Endothelial cell of hepatic sinusoid (primary cell): ENCODE measurements around the gene OTOA.
"Not testable (repeated sequence)": the region's sequence is repeated elsewhere in the genome, so short reads cannot be mapped to it uniquely, and the experiment has no call there.

Source experiments
- in situ Hi-C: cut with HindIII; loops from 2 replicates; pipeline ENCODE4 v1.10.0; 2017; ENCODE audit warnings: low sequenced_read_pairs

Gene OTOA

DNA sequence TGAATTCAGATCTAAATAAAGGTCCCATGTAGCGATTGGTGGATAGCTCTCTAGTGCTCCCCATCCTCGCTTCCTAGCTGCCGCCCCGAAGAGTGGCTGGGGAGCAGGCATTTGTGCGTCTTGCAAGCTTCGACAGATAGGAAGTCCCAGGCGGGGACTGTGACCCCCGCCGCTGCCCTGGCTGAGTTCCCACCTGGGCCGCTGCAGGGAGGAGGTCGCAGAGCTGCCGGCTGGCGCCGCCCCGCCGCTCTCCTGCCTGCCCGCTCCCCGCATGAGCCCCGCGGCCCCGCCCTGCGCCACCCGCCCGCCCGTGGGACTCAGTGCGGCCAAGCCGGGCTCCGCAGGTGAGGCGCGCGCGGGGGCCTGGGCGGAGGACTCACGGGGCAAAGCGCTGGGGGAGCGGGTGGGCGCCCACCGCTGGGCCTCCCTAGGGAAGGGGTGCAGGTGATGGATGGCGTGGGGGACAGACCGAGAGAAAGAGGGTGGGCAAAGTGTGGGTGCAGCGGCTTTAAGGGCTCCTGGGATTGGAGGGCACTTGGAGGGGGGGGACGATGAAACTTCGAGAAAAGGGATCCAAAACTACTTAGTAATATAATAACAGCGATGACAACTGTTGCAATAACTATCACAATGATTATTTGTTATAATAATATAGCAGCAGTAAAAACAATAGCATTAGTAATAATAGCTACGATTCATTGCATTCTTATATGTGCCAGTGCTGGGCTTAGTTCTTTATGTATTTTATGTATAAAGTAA, at the start of gene OTOA:
OTOA (plus strand) TSS at position 80 of the 759 bp plus-strand sequence. CDS start 14,547 bp downstream, outside the sequence.
- in situ Hi-C loops = no loop called here

DNA sequence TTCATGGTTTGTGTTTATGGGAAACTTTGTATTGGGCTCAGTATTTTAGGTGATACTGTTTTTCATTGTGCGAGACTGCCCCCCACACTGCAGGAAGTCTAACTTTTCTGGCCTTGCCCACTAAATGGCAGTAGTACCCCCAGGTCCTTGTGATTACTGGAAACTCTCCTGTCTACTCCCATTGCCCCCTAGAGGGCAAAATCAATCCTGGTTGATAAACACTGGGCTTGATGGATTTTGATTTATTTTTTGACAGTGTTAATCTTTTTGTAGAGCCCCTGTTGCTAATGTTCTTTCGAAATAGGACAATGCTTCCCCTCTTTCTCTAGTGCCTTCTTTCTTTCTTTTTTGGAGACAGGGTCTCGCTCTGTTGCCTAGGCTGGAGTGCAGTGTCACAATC, 48.9 kb upstream of the OTOA start:
- in situ Hi-C loops = no loop called here

DNA sequence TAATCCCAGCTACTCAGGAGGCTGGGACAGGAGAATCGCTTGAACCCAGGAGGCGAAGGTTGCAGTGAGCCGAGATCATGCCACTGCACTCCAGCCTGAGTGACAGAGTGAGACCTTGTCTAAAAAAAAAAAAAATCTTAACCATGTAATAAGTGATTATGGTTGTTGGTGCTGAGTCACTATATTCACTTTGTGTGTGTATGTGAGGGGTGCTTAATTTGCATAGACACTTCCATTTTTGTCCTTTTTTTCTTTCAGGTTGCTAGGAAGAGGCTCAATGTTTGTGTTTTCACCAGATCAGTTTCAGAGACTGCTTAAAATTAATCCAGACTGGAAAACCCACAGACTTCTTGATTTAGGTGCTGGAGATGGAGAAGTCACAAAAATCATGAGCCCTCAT, 46.2 kb upstream of the OTOA start:
- in situ Hi-C loops = no loop called here

DNA sequence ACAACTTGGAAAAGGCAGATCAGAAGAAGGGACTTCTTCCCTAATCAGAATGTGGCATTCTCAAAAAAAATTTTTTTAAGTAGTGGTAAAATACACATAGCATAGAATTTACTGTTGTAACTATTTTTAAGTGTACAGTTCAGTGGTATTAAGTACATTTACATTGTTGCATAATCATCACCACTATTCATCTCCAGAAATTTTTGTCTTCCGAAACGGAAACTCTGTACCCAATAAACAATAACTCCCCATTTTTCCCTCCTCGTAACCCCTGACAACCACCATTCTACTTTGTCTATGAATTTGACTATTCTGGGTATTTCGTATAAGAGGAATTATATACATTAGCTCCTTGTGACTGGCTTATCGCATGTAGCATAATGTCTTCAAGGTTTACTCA, 45.5 kb upstream of the OTOA start:
- in situ Hi-C loops = no loop called here

DNA sequence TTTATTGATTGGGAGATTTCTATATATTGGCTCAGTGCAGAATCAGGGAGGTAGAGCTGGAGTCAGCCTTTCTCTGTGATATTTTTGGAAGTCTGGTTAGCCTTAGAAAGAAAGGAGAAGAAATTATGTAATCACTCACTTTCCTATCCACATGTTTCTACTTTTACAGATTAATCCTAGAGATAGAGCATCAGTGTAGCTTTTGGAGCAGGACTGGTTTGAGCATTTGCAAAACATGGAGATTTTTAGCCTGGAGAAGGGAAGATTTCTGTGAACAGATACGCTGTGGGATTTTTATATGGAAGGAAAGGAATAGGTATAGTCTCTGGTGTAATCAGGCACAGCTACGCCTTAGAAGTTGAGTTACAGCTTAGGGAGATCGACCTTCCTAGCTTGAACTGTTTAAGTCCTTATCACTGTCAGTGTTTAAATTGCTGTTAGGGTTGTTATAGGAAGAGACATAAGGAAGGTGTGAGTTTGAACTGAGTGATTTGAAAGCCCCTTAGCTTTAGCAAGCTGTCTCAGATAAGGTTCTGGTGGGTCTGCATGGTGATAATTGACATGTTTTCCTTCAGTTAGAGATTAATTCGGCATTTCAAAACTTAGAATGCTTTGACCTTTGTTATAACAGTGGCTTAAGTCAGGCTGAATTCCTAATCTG, 43.9 kb upstream of the OTOA start:
- in situ Hi-C loops = no loop called here

DNA sequence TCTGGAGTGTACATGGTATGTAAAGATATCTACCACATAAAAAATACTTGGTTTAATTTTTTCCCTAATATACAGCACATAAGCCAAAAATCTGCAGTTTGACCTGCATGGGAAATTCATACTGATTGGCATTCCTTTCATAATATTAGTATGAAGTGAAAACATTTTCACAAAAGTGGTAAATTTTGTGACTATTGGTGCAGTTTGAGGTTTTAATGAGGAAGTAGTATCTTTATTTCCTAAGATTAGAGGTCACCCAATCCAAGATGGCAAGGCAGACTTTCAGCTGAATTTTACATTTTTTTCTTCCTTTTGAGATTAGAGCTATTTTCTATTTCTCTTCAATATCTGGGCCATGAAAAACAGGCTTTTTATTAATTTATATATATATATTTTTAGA, 43.2 kb upstream of the OTOA start:
- in situ Hi-C loops = no loop called here

DNA sequence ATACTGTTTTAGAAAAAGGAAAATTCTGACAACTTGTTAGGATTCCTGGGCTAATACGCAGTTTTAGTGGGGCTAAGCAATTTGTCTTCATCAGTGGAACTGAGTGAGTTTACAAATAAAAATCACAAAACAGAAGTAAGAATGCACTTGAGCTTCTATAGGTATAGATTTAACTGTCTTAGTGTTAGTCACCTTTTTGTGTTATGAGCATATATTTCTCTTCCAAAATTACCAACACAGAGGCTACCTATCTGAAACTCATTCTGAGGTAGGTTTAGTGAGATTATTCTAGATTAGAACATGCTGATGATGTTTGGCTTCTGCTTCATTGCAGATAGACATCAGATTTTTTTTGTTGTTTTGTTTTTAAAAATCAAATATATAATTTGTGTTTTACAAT, 41.2 kb upstream of the OTOA start:
- in situ Hi-C loops = no loop called here

DNA sequence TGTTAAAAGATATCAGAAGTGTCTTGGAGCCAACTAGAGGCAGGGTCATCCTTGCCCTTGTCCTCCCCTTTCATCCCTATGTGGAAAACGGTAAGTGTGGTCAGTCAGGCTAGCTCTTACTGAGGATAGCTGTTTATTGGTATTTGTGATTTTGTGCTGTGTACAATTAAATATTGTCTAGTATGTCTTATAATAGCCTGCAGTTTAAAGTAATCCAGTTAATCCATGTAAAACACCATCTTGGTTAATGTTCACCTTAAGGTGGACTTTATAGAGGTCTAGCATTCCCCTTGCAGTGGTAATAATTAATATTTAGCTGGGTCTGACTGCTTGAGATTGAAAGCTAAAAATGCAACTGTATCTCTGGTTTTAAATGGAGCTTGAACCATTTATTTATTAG, 38.7 kb upstream of the OTOA start:
- in situ Hi-C loops = no loop called here

DNA sequence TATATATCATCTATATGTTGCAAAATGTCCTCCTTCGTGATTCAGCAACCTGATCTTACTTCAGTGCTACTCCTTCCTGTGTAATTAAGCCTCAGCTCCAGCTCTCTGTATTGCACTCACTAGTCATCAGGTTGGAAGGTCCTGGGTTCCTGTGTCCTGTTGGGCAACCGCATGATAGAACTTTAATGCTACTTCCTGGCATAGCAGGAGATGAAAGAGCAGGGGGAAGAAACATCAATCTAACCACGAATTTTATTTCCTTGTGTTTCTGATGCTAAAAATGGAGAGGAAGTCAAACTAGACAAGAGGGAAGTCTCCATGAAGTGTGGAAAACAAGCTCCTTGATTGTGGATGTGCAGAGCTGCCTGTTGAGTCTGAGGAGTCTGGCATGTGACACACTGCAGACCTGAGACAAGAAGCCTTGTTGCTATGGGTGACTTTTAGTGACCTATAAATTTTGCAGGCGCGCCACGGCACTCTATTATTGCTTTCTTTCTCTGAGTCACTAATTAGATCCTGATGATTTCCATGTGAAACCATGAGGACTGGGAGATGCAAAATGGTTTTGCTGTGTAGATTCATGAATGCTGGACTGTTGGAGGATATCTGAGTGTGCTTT, 37.0 kb upstream of the OTOA start:
- in situ Hi-C loops = no loop called here

DNA sequence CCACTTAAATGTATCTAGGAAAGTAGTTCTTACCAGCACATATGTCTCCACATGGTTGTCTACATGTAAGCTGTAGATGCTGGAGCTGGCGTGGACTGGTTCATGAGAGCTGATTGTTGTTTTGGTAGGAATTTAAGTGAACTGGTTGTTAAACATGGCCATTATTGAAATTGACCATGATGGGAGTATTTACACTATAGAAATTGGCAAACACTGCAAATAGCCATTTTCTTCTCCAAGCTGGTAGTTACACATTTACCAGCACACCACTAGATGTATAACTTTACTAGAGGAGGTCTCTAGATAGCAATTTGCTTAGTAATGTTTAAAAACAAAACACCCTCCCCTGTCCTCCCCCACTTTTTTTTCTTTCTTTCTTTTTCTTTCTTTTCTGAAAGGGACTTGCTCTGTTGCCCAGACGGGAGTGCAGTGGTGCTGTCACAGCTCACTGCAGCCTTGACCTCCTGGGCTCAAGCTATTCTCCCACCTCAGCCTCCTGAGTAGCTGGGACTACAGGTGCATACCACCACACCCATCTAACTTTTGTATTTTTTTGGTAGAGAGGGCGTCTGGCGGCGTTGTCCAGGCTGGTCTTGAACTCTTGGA, 35.5 kb upstream of the OTOA start:
- in situ Hi-C loops = no loop called here

DNA sequence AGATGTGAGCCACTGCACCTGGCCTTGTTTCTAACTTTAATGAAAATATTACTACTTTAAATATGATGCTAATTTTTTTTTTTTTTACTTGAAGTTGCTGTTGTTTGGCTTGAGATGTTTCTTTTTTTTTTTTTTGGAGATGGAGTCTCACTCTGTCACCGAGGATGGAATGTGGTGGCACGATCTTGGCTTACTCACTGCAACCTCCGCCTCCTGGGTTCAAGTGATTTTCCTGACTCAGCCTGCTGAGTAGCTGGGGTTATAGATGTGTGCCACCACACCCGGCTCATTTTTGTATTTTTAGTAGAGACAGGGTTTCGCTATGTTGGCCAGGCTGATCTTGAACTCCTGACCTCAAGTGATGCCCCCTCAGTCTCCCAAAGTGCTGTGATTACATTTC, 35.0 kb upstream of the OTOA start:
- in situ Hi-C loops = no loop called here

DNA sequence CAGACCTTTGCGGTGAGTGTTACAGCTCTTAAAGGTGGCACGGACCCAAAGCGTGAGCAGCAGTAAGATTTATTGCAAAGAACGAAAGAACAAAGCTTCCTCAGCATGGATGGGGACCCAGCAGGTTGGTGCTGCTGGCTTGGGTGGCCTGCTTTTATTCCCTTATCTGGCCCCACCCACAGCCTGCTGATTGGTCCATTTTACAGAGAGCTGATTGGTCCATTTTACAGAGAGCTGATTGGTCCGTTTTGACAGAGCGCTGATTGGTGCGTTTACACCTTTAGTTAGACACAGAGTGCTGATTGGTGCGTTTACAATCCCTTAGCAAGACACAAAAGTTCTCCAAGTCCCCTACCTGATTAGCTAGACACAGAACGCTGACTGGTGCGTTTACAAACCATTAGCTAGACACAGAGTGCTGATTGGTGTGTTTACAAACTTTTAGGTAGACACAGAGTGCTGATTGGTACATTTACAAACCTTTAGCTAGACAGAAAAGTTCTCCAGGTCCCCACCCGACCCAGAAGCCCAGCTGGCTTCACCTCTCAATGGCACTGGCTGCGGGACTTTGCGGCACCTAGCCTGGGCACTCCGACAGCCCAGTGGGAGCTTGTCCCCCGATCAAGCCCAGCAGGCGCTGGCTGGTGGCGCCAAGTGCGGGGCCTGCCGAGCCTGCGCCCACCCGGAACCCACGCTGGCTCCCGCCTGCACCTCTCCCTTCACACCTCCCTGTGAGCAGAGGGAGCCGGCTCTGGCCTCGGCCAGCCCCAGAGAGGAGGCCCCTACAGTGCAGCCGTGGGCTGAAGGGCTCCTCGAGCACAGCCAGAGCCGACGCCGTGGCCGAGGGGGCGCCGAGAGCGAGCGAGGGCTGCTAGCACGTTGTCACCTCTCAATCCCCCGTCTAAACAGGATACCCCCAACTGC, 33.9 kb upstream of the OTOA start:
- in situ Hi-C loops = not testable (repeated sequence)

DNA sequence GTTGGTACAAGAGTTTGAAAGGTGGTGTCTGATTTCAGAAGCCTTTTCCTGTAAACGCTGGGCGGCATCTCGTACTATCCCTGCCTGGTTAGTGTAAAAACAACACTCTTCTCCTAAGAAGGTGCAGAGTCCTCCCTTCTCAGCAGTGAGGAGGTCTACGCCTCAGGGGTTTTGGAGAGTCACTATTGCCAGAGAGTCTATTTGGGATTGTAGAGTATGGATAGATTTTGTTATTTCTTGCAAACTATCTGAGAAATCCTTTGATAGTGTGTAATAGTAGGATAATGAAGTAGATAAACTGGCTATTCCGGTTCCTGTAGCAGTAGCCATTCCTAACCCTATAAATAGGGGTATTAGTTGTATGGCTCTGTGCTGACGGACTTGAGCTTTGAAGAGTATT, 32.9 kb upstream of the OTOA start:
- in situ Hi-C loops = not testable (repeated sequence)

DNA sequence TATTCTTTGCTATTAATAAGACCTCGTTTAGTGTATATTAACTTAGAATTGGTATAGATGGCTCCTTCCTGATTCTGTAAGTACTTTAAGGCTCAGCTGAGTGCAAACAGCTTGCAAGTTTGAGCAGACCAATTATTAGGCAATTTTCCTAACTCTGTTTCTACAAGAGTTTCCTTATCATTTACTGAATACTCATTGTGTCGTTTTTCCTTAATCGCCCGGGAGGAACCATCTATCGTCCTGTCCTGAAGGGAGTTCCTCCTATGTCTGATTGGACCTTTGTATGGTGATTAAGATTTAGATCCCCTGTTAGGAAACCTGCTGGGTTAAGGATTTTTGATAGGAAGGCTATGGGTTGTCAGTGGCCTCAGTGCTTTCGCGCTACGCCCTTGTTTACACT, 32.4 kb upstream of the OTOA start:
- in situ Hi-C loops = not testable (repeated sequence)

DNA sequence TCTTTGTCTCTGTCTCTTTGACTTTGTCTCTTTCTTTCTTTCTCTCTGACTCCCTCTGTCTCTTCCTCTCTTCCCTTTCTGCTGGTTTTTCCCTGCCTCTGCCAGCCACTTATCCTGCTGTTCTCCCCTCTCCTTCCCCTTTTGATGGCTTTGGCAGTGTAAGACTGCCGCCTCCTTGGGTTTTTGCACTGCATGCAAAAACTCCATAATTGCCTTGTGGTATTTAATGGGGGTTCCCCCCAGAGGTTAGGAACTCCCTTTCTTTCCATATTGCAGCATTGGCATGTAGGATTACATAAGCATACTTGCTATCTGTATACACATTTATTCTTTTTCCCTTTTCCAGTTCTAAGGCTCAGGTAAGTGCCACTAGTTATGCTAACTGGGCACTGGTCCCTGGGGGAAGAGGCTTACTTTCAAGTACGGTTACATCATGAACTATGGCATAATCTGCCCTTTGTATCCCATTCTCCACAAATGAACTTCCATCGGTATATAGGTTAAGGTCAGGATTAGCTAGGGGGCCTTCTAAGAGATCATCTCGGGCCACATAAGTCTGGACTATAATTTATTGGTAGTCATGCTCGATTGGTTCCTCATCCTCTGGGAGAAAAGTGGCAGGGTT, 31.7 kb upstream of the OTOA start:
- in situ Hi-C loops = not testable (repeated sequence)

DNA sequence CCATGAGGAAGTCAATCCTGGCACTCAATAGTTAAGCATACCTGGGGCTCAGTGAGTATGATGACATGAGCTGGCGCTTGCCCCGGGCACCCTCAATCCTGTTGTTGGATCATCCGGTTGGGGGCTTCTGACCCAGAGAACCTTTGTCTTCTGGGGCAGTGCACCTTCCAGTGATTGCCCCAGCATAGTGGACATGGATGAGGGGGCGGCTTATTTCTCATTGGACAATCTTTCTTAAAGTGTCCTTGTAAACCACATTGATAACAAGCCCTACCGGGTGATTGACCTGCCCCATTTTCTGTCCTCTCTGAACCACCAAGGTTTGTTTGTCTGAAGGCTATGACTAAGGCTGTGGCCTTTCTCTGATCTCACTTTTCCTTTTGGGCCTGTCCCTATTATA, 29.6 kb upstream of the OTOA start:
- in situ Hi-C loops = no loop called here

DNA sequence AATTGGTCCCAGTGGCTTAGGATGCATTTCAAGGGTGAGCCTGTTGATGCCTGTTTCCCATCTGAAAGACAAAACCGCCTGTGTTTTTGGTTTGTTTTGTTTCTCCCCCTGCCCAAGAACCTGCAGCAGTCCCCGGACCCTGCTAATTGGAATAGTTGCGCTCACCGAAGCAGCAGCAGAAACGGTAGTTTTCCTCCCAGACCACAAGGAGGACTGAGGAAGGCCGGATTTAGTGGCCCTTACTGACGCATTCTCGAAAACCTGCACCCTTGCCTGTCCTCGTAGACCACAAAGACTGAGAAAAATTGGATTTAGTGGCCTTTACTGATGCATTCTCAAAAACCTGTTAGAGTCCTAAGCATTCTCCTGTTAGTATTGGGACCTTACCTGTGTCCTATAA, 28.1 kb upstream of the OTOA start:
- in situ Hi-C loops = not testable (repeated sequence)

DNA sequence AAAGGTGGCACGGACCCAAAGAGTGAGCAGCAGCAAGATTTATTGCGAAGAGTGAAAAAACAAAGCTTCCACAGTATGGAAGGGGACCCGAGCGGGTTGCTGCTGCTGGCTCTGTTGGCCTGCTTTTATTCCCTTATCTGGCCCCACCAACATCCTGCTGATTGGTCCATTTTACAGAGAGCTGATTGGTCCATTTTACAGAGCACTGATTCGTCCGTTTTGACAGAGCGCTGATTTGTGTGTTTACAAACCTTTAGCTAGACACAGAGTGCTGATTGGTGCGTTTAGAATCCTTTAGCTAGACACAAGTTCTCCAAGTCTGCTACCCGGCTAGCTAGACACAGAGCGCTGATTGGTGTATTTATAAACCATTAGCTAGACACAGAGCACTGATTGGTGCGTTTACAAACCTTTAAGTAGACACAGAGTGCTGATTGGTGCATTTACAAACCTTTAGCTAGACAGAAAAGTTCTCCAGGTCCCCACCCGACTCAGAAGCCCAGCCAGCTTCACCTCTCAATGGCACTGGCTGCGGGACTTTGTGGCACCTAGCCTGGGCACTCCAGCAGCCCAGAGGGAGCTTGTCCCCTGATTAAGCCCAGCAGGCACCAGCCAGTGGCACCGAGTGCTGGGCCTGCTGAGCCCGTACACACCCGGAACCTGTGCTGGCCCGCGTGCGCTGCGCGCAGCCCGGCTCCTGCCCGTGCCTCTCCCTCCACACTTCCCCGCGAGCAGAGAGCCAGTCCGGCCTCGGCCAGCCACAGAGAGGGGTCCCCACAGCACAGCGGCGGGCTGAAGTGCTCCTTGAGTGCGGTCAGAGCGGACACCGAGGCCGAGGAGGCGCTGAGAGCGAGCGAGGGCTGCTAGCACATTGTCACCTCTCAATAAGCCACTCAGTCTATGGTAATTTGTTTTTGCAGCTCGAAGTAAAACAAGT, 26.5 kb upstream of the OTOA start:
- in situ Hi-C loops = no loop called here

DNA sequence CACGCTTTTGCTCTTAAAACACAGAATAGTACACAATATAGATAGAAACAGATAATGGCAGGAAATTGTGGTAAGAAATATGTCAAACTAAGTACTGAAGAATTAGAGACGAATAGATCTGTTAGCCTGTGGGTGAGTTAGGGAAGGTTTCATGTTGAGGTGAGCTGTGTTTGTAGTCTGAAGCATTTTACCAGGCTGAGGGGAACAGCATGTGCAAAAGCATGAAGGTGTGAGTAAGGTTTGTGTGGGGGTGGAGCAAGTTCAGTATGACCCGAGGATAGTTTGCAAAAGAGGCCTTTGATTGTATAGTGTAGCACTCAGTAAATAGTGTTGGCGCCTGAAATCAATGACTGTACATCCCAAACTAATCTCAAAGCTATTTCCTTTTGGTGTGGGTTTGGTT, 25.2 kb upstream of the OTOA start:
- in situ Hi-C loops = no loop called here
